ENCODE results near the gene CLCC1. TPM values are rescaled to one million over a fixed set of nuclear protein-coding genes. Genes with fewer than 3 reads are reported as not detected.
A peak's percentile ranks its signal among the peaks of the same experiment; 100 is the strongest.

The CLCC1 gene
- total RNA-seq, 1 experiment from 2014 or later = 18.8 TPM

GRCh38 chr1:108949044-108949443 is 14.2 kb downstream of the CLCC1 start:
- Histone ChIP-seq H3K4ac (ENCODE audit: low read depth, low read length) (no peak overlapping the region), H3K27me3 (ENCODE audit: insufficient read depth, low read length) (no peaks in the 10 kb centered on the region), H3K4me2 (ENCODE audit: insufficient read depth, insufficient read length, low read length) (no peak overlapping the region), H4K20me1 (ENCODE audit: control insufficient read depth, insufficient read depth, insufficient read length) (no peaks in the 10 kb centered on the region), H4K5ac (ENCODE audit: insufficient read length, low read depth, low read length) (no peak overlapping the region), H2AK5ac (ENCODE audit: insufficient read length, low read length) (no peak overlapping the region), H2BK5ac (ENCODE audit: insufficient read length, low read length) (no peak overlapping the region), H3T11ph (ENCODE audit: low read length) (no peak overlapping the region), H2BK12ac (ENCODE audit: insufficient read length, low read depth, low read length) (no peak overlapping the region), H3K56ac (ENCODE audit: insufficient read length, low read depth, low read length) (no peak overlapping the region), H3K4me1 (ENCODE audit: insufficient read depth, low read length) (peaks cover 9% of the 10 kb centered on the region; the same call in 1 of the 2 replicates), H2BK15ac (ENCODE audit: low read depth, low read length) (no peak overlapping the region), H2BK20ac (ENCODE audit: low read depth, low read length, poor library complexity, severe bottlenecking) (no peak overlapping the region), H3K9ac (ENCODE audit: extremely low read depth, insufficient read length, low read length) (no peak overlapping the region), H4K91ac (ENCODE audit: insufficient read length, low read depth, low read length) (no peak overlapping the region), H3K18ac (ENCODE audit: insufficient read length, low read depth, low read length) (no peak overlapping the region), H3K23me2 (ENCODE audit: insufficient read length, low read depth, low read length, poor library complexity, severe bottlenecking) (no peaks in the 10 kb centered on the region), H4K8ac (replicated peaks; ENCODE audit: insufficient read length, low read depth, low read length) (no peak overlapping the region), H3K14ac (ENCODE audit: insufficient read depth, low read length) (no peak overlapping the region), H3K27ac (ENCODE audit: insufficient read length, low read depth, low read length) (no peak overlapping the region), H3K9me3 (ENCODE audit: control insufficient read depth, low read depth, low read length) (no peaks in the 10 kb centered on the region), H2AFZ (ENCODE audit: low read length) (no peak overlapping the region), H3K79me1 (ENCODE audit: insufficient read depth, low read depth, low read length, poor library complexity, severe bottlenecking) (peaks cover 2% of the 10 kb centered on the region), H3K79me2 (ENCODE audit: insufficient read depth, low read length) (peaks cover 3% of the 10 kb centered on the region; the same call in 1 of the 2 replicates), H3K23ac (ENCODE audit: insufficient read length, low read depth, low read length) (no peak overlapping the region), H2BK120ac (ENCODE audit: low read depth, low read length, poor library complexity, severe bottlenecking) (no peak overlapping the region)
- Mint-ChIP-seq H3K4me1 (peaks cover 32 to 33% of the 10 kb centered on the region in 2 experiments), H3K9me3 (no peaks in the 10 kb centered on the region), H3K36me3 (ENCODE audit: insufficient read depth in 1 of 3, low read depth in 3 of 3) (peaks cover 9 to 22% (median 16%) of the 10 kb centered on the region in 3 experiments), H3K27me3 (ENCODE audit: low read depth) (no peaks in the 10 kb centered on the region), H3K27ac (peak overlapping the region; percentile 50 to 87 (median 87)), H3K4me3 (peak overlapping the region; percentile 0 to 59; a peak in 4 of 5 replicates)
- no peak for TF ChIP-seq CTCF (conservative IDR thresholded peaks at IDR 0.05)
- DNase-seq = no peak
- WGBS (ENCODE audit: extremely low coverage, insufficient read length, low lambda C conversion rate) = no CpG with 5 or more reads among the region's 4 CpGs
